HUDEP-2 (cell line): ENCODE measurements around the gene VANGL2.

Experiments used
- DNase-seq, 76 experiments: peaks; one replicate each; lab custom pipeline; 2025; ENCODE audit not compliant: unreplicated experiment in 76 of 76; lab: John Stamatoyannopoulos, UW

Gene VANGL2

GRCh38 chr1:160404094-160404493 is 3.7 kb downstream of the VANGL2 start:
- no peak for DNase-seq

- DNase-seq: no peak
Measured at GRCh38 chr1:160405331-160405877, 5.0 kb downstream of the VANGL2 start.

GRCh38 chr1:160406131-160406968 is 6.0 kb downstream of the VANGL2 start:
- no peak for DNase-seq

- no peak for DNase-seq
Measured at GRCh38 chr1:160407839-160408801, 7.8 kb downstream of the VANGL2 start.

GRCh38 chr1:160408864-160409263 is 8.5 kb downstream of the VANGL2 start:
- no peak for DNase-seq

DNA sequence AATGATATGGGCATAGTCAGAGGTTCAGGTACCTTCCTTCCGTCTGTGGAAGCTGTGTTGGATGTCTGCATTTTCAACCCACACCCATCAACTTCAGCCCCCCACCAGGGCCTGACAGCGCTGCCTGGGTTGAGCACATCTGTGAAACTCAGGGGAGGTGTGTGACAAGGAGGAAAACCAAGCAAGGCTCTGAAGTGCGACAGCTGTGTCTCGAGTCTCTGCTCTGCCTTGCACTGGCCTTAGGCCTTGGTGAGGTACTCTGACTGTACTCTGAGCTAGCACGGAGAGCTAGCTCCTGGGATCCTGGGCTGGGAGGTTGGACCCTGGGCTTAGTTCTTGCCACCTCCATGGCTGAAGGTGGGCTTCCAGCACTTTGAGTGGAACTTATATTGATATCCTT is 9.1 kb downstream of the VANGL2 start:
- DNase-seq: no peak

GRCh38 chr1:160410406-160411005 is 10.1 kb downstream of the VANGL2 start:
- no peak for DNase-seq

DNA sequence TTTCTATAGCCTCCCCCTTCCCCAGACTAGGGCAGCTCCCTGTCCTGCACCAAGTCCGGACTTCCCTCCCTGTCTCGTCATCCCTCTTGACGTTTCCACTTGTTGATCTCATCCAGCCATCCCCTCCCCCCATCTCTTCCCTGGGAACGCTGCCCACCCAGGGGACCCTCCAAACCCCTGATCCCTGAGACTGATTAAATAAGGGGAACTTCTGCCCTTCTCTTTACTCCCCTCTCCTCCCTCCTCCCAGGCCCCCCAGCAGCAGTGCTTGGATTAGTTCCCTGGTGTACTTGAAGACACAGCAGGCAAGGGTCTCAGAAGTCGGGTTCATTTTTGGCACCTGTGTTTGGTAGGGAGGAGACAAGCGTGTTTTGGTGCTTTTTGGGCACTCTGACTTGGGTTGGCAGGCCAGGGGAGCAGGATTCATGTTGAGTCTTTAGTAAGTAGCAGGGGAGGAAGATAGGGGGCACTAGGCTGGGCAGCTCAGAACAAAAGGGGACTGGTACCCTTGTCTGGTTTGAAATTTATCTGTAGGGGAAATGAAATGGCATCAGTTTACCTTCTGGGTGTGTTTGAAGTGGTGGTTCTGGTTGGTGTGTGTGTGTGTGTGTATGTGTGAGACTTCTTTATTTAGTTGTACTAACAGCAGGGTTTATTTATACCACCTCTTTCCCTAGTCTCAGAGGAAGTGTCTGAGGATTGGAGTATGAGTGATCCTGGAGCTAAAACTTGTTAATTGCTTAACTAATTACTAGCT is 11.1 kb downstream of the VANGL2 start:
- DNase-seq: no peak

DNA sequence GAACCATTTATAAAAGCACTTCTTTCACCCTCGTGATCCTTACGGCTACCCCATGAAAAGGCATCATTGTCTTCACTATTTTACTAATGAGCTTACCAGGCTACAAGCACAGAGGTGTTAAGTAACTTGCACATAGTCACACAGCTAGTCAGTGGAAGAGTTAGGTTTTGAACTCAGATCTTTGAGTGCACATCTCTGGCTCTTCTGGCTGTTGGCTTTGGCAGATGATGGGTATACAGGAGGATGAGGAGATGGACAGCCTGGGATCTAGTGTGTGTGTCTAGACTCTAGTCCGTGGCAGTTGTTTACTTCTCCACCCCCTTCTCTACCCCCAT is 11.6 kb downstream of the VANGL2 start:
- DNase-seq: no peak

DNA sequence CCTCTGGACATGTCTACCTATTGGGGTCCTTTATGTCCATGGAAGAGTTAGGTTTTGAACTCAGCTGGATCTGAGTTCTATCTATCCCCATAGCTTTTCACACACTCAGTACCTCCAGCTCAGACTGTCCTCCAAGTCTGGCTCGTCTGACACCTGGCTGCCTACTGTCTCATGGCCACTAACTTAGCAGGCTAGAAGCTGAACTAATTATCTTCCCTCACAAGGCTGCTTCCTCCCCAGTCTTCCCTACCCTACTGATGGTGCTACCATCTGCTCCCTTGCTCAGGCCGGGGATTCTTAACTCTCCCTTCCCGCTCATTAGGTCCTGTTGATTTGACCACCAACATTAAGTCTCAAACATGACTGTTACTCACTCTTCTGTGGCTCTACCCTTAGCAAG is 13.4 kb downstream of the VANGL2 start:
- no peak for DNase-seq

GRCh38 chr1:160414881-160415280 is 14.5 kb downstream of the VANGL2 start:
- no peak for DNase-seq

GRCh38 chr1:160415696-160416290 is 15.4 kb downstream of the VANGL2 start:
- DNase-seq: no peak

DNA sequence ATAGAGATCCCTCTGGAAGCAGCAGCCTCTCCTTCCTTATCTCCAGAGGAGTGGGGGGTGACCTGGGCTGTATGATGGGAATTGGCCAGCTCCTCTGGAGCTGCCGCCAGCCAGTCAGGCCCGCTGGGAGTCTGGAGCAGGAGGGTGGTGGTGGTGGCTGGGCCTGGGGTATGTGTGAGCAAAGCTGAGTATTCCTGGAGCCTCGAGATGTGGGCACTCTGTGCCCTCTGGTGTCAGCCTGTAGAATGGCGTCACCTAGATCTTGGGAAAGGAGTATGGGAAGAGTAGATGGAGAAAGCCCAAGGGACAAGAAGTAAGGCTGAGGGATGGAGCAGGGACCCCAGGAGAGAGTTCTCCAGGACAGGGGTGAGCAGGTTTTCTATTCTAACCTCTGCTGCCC is 16.0 kb downstream of the VANGL2 start:
- DNase-seq: peak in 7 of 76 experiments; percentile 3 to 17 (median 11)

DNA sequence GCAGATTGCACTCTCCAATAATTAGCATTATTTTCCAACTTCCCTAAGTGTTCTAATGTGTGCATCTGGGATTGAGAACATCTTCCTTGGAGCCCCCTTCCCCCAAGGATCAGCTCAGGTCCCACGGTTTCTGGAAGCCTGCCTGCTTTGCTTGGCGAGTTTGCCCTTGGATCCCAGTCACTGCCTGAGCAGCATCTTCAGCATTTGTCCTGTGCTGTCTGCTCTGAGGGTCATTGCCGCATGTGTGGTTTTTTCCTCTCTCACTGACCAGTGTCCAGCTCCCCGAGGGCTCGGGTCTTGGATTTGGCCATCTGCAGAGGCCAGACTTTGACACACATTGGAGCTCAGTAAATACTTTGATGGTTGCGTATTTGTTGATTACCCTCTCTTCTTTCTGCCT is 18.1 kb downstream of the VANGL2 start:
- no peak for DNase-seq

GRCh38 chr1:160419150-160419837 is 18.9 kb downstream of the VANGL2 start:
- no peak for DNase-seq

DNA sequence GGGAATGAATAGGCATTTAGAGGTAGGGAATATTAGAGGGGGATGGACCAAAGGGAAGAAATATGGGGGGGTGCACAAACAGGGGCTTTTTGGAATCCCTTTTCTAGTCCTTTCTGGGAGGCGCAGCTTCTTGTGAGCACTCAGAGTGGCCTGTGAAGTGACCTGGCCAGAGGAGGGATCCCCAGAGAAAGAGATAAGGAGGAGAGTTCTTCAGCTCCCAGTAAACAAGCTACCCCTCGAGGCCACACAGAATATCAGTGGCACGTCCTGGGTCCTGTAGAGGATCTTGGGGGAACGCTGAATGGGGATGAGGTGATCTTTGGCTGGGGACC is 19.4 kb downstream of the VANGL2 start:
- DNase-seq: no peak

- DNase-seq: peak in 10 of 76 experiments; percentile 10 to 41 (median 20)
Measured at GRCh38 chr1:160420881-160421842, 20.8 kb downstream of the VANGL2 start.

DNA sequence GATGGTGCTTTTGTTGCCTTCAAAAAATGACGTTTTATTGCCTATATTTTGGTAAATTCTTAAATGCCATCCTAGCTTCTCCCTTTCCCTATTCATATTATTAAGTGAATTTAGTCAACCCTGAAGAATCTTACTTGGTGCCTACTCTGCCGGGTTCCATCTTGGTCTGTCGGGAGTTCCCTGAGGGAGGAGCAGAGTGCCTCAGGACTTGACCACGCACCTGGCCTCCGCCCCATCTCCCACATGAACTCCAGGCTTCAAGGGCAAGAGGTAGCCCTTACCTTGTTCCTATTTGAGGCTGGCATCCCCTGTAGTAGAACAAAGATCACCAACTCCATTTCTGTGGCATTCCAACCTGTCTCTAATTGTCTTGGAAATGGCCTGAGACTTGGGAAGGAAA is 21.5 kb downstream of the VANGL2 start:
- no peak for DNase-seq
